Urinary bladder (tissue), 4 donors: ENCODE data around the gene C4A. TPM values are rescaled to one million over a fixed set of nuclear protein-coding genes. Genes with fewer than 3 reads are reported as not detected.
"Not testable (repeated sequence)": the region's sequence is repeated elsewhere in the genome, so short reads cannot be mapped to it uniquely, and the experiment has no call there.

Experiments used
- DNase-seq: peaks from one replicate; pipeline ENCODE4 v3.0.0-alpha.2; 2015; ENCODE audit errors: extremely low spot score
- H3K27ac ChIP-seq: one replicate; pipeline ENCODE4 v1.5.1; 2013; ENCODE audit warnings: low read depth, mild to moderate bottlenecking, moderate library complexity
- H3K36me3 ChIP-seq: one replicate; pipeline ENCODE4 v1.6.1; 2013; ENCODE audit warnings: mild to moderate bottlenecking, moderate library complexity; ENCODE audit not compliant: insufficient read depth
- H3K4me1 ChIP-seq: one replicate; pipeline ENCODE4 v1.6.1; 2013; ENCODE audit warnings: mild to moderate bottlenecking, moderate library complexity; ENCODE audit not compliant: insufficient read depth
- H3K4me3 ChIP-seq: one replicate; pipeline ENCODE4 v1.5.1; 2013; ENCODE audit warnings: low read depth, low read length
- WGBS: extraction: QIAGEN DNeasy Blood & Tissue Kit; methylation state at CpG from one replicate; pipeline ENCODE4 v1.1.7; 2013; 5-methylcytosine and 5-hydroxymethylcytosine counted together
- polyA plus RNA-seq: library from polyadenylated mRNA; stranded (reverse); fragments of 200-250 nt; gene quantifications from one replicate; pipeline ENCODE4 v1.2.3, GENCODE V29; 2013
- total RNA-seq: library from RNA; depleted of rRNA; stranded (reverse); fragments of >200 nt; gene quantifications from one replicate; pipeline ENCODE4 v1.2.3, GENCODE V29; 2014
- donor health status: healthy with polysubstance abuse.
- donor health status: healthy.

The C4A gene
- total RNA-seq: 3.6 TPM
- polyA plus RNA-seq: 126 TPM

DNA sequence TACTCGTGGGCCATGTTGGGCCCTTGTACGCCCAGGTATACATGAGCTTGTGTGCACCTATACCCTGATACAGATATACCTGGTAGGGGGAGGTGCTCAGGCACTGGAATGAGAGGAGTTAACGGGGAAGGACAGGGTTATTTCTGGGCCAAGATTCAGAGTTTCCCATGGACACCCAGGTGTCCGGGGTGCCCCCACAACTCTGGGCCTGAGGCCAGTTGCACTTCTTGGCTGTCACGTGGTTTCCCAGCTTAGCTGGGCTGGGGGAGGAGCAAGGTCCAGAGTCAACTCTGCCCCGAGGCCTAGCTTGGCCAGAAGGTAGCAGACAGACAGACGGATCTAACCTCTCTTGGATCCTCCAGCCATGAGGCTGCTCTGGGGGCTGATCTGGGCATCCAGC lies at the start of gene C4A:
C4A (plus strand) TSS at position 314 of the 400 bp plus-strand sequence; CDS start at position 365, 51 bp downstream.
- H3K4me3 ChIP-seq, DNase-seq, H3K4me1 ChIP-seq, H3K27ac ChIP-seq, H3K36me3 ChIP-seq: not testable (repeated sequence)
- no CpG with 5 or more reads among the region's 7 CpGs for WGBS

DNA sequence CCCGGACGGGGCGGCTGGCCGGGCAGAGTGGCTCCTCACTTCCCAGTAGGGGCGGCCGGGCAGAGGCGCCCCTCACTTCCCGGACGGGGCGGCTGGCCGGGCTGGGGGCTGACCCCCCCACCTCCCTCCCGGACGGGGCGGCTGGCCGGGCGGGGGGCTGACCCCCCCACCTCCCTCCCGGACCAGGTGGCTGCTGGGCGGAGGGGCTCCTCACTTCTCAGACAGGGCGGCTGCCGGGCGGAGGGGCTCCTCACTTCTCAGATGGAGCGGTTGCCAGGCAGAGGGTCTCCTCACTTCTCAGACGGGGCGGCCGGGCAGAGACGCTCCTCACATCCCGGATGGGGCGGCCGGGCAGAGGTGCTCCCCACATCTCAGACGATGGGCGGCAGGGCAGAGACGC lies 49.7 kb upstream of the C4A start:
- not testable (repeated sequence) for H3K36me3 ChIP-seq, H3K4me1 ChIP-seq, H3K4me3 ChIP-seq, DNase-seq, H3K27ac ChIP-seq
- 91% methylated on average over 23 of the region's 32 CpGs for WGBS

DNA sequence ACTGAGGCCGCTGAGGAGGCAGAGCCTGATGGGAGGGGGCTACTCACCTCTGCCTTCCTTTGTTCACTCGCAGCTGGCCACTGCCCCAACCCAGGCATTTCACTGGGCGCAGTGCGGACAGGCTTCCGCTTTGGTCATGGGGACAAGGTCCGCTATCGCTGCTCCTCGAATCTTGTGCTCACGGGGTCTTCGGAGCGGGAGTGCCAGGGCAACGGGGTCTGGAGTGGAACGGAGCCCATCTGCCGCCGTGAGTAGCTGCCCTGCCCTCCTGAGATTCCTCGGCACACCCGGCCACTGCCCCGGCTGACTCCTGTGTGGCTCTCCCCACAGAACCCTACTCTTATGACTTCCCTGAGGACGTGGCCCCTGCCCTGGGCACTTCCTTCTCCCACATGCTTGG lies 48.3 kb upstream of the C4A start:
- H3K36me3 ChIP-seq: no peaks in the 10 kb centered on the region
- H3K27ac ChIP-seq: no peak overlapping the region
- no peak overlapping the region for H3K4me3 ChIP-seq
- no peaks in the 10 kb centered on the region for H3K4me1 ChIP-seq
- no peak for DNase-seq
- WGBS: 88% methylated on average over 19 of the region's 19 CpGs

DNA sequence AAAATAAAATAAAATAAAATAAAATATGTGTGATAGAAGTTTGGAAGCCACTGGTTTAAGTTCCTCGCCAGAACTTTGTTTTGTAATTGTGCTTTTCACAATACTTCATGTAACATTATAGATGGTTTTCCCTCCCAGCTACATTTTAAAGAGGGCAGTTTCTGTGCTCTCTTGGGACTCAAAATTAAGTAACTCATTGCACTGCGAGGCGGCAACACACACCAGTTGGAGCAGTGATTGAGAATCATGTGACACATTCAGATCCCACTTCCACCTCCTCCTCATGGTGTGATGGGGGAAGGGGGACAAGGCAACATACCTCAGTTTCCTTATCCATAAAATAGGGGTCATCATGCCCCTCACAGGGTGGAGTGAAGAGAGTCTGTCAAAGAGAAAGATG lies 46.8 kb upstream of the C4A start:
- Histone ChIP-seq H3K36me3 (no peaks in the 10 kb centered on the region), H3K27ac (no peak overlapping the region), H3K4me3 (no peak overlapping the region), H3K4me1 (no peaks in the 10 kb centered on the region)
- no peak for DNase-seq
- 70% methylated on average over 3 of the region's 3 CpGs for WGBS

DNA sequence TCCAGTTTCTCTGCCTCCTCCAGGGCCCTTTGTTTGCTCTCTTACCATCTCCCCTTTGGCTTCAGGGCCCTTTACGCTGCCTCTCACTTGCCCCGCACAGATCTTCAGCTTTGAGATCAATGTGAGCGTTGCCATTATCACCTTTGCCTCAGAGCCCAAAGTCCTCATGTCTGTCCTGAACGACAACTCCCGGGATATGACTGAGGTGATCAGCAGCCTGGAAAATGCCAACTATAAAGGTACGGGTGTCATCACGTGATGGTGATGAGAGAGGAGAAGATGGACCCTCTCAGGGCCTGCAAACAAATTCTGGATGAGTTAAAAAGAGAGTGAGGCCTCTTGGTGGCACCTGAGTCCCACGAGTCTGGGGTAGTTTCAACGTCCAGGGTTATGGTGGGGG lies 46.0 kb upstream of the C4A start:
- WGBS: 80% methylated on average over 9 of the region's 9 CpGs
- H3K36me3 ChIP-seq: no peaks in the 10 kb centered on the region
- H3K27ac ChIP-seq: no peak overlapping the region
- H3K4me3 ChIP-seq: no peak overlapping the region
- no peak for DNase-seq
- no peaks in the 10 kb centered on the region for H3K4me1 ChIP-seq

DNA sequence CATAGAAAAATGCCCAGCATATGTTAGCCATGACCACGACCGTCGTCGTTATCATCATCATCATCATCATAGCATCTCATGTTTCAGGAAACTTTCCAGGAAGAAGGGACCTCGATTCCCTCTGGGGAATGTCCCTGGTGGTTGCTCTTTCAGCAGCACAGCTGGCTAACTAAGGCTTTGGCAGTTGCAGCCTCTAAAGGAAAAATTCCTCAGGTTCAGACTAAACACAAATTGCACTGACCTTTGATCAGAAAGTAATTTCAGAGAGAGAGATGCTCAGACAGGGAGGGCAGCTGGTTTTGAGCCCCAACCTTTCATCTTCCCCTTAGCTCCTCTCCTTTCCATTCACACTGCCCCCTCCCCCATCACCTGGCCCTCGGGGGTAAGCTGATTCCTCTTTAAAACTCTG lies 41.6 kb upstream of the C4A start:
- Histone ChIP-seq H3K4me3 (no peak overlapping the region), H3K36me3 (no peaks in the 10 kb centered on the region), H3K27ac (no peak overlapping the region), H3K4me1 (no peaks in the 10 kb centered on the region)
- DNase-seq: no peak
- WGBS: 9% methylated on average over 6 of the region's 6 CpGs

DNA sequence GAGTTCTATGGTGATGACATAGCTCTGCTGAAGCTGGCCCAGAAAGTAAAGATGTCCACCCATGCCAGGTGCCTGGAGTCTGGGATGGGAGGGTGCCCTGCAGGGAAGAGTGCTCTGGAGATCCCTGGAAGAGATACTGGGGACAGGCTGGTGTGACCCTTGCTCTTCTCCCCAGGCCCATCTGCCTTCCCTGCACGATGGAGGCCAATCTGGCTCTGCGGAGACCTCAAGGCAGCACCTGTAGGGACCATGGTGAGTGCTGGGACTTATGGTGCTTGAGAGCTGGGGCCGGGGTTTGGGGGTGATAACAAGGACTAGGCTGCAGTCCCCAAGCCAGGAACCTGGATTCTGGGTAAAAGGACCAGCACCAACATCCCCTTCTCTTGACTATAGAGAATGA lies 38.1 kb upstream of the C4A start:
- no peak overlapping the region for H3K4me3 ChIP-seq
- WGBS: 83% methylated on average over 3 of the region's 3 CpGs
- H3K36me3 ChIP-seq: no peaks in the 10 kb centered on the region
- no peak for DNase-seq
- no peaks in the 10 kb centered on the region for H3K4me1 ChIP-seq
- no peak overlapping the region for H3K27ac ChIP-seq

DNA sequence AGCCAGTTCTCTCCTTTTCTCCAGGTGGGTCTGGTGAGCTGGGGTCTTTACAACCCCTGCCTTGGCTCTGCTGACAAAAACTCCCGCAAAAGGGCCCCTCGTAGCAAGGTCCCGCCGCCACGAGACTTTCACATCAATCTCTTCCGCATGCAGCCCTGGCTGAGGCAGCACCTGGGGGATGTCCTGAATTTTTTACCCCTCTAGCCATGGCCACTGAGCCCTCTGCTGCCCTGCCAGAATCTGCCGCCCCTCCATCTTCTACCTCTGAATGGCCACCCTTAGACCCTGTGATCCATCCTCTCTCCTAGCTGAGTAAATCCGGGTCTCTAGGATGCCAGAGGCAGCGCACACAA lies 36.7 kb upstream of the C4A start:
- Histone ChIP-seq H3K27ac (no peak overlapping the region), H3K4me3 (no peak overlapping the region), H3K36me3 (no peaks in the 10 kb centered on the region), H3K4me1 (no peaks in the 10 kb centered on the region)
- DNase-seq: no peak
- WGBS: 71% methylated on average over 9 of the region's 9 CpGs

DNA sequence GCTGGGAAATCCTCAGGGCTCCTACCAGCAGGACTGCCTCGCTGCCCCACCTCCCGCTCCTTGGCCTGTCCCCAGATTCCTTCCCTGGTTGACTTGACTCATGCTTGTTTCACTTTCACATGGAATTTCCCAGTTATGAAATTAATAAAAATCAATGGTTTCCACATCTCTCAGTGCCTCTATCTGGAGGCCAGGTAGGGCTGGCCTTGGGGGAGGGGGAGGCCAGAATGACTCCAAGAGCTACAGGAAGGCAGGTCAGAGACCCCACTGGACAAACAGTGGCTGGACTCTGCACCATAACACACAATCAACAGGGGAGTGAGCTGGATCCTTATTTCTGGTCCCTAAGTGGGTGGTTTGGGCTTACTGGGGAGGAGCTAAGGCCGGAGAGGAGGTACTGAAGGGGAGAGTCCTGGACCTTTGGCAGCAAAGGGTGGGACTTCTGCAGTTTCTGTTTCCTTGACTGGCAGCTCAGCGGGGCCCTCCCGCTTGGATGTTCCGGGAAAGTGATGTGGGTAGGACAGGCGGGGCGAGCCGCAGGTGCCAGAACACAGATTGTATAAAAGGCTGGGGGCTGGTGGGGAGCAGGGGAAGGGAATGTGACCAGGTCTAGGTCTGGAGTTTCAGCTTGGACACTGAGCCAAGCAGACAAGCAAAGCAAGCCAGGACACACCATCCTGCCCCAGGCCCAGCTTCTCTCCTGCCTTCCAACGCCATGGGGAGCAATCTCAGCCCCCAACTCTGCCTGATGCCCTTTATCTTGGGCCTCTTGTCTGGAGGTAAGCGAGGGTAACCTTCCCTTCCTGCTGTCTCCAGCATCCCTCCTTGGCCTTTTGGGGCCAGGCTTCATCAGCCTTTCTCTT lies 36.1 kb upstream of the C4A start, which contains the start of gene CFB:
CFB (plus strand) TSS at position 589 of the 863 bp plus-strand sequence; CDS start at position 716, 127 bp downstream.
- DNase-seq: no peak
- no peak within 1 kb of the TSS for H3K4me3 ChIP-seq
- 38% methylated on average over 11 of the region's 11 CpGs for WGBS
- H3K27ac ChIP-seq: peak within 1 kb of the TSS; percentile 47
- no peaks in the 10 kb centered on the region for H3K36me3 ChIP-seq
- H3K4me1 ChIP-seq: no peaks in the 10 kb centered on the region

DNA sequence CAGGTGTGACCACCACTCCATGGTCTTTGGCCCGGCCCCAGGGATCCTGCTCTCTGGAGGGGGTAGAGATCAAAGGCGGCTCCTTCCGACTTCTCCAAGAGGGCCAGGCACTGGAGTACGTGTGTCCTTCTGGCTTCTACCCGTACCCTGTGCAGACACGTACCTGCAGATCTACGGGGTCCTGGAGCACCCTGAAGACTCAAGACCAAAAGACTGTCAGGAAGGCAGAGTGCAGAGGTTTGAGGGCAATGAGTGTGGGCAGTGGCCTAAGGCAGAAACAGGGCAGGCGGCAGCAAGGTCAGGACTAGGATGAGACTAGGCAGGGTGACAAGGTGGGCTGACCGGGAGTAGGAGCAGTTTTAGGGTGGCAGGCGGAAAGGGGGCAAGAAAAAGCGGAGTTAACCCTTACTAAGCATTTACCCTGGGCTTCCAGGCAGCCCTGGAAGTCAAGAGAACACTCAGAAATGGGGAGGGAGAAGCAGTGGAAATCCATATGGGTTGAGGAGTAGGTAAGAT lies 35.4 kb upstream of the C4A start:
- no peak for DNase-seq
- H3K4me1 ChIP-seq: no peaks in the 10 kb centered on the region
- no peak overlapping the region for H3K27ac ChIP-seq
- H3K36me3 ChIP-seq: no peaks in the 10 kb centered on the region
- H3K4me3 ChIP-seq: no peak overlapping the region
- 71% methylated on average over 11 of the region's 11 CpGs for WGBS

DNA sequence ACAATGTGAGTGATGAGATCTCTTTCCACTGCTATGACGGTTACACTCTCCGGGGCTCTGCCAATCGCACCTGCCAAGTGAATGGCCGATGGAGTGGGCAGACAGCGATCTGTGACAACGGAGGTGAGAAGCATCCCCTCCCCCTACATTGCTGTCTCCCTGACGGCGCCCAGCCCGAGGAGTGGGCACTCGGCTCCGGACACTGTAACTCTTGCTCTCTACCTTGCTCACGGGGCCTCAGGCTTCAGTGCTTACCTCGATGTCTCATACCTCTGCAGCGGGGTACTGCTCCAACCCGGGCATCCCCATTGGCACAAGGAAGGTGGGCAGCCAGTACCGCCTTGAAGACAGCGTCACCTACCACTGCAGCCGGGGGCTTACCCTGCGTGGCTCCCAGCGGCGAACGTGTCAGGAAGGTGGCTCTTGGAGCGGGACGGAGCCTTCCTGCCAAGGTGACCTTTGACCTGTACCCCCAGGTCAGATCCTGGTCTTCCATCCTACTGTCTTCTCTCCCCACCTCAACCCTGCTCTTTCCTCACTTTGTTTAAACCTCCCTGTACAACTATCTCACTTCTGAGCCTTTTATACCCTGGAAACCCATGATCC lies 34.7 kb upstream of the C4A start:
- Histone ChIP-seq H3K4me1 (no peaks in the 10 kb centered on the region), H3K27ac (no peak overlapping the region), H3K36me3 (no peaks in the 10 kb centered on the region), H3K4me3 (no peak overlapping the region)
- DNase-seq: no peak
- 86% methylated on average over 24 of the region's 24 CpGs for WGBS

DNA sequence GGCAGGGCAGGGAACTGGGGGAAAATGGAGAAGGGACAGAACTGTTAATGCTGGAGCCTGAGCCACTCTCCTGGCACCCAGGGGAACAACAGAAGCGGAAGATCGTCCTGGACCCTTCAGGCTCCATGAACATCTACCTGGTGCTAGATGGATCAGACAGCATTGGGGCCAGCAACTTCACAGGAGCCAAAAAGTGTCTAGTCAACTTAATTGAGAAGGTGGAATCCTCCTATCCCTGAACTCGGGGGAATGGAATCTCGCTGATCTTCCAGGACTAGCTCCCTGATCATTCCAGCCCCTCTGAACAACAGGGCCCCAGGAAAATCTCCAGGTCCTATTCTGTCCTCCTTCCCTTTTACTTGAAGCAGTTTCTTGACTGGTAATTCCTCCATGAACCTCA lies 34.0 kb upstream of the C4A start:
- Histone ChIP-seq H3K4me1 (no peaks in the 10 kb centered on the region), H3K36me3 (no peaks in the 10 kb centered on the region), H3K4me3 (no peak overlapping the region), H3K27ac (no peak overlapping the region)
- no peak for DNase-seq
- 85% methylated on average over 4 of the region's 4 CpGs for WGBS

DNA sequence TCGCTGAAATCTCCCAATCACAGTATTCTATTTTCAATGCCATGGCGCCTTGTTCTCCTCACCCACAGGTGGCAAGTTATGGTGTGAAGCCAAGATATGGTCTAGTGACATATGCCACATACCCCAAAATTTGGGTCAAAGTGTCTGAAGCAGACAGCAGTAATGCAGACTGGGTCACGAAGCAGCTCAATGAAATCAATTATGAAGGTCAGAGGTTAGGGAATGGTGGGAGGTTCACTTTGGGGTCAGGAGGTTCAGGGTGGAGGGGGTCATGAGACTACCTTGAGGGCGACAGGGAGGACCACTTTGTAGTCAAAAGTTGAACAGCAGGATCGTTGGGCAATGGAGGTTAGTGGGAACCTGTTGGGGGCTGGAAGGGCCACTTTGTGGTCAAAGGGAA lies 33.6 kb upstream of the C4A start:
- Histone ChIP-seq H3K36me3 (no peaks in the 10 kb centered on the region), H3K4me3 (no peak overlapping the region), H3K27ac (no peak overlapping the region), H3K4me1 (no peaks in the 10 kb centered on the region)
- no peak for DNase-seq
- 82% methylated on average over 5 of the region's 5 CpGs for WGBS

DNA sequence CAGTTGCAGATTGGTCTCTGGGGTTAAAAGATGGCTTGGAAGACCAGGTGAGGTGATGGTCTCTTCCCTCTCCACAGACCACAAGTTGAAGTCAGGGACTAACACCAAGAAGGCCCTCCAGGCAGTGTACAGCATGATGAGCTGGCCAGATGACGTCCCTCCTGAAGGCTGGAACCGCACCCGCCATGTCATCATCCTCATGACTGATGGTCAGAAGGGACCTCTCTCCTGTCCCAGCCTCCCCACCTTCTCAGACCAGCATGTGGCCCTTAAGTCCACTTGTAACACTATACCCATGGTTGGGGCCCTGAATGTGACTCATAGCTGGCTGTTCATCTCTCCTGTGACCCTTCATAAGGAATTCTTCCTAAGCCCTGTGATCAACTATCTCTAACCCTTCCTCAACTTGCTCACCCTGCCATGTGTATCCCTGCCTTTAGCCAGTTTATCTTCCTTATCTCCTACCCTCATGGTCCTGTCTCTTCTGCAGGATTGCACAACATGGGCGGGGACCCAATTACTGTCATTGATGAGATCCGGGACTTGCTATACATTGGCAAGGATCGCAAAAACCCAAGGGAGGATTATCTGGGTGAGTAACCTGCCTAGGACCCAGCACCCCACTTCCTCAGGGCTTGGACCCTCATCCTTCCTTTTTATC lies 33.0 kb upstream of the C4A start:
- H3K27ac ChIP-seq: no peak overlapping the region
- 82% methylated on average over 6 of the region's 6 CpGs for WGBS

More for the DNA sequence above, 33.0 kb upstream of the C4A start:
- DNase-seq: no peak
- H3K4me1 ChIP-seq: no peaks in the 10 kb centered on the region
- no peak overlapping the region for H3K4me3 ChIP-seq
- H3K36me3 ChIP-seq: peaks cover 2% of the 10 kb centered on the region
